Endothelial cell of umbilical vein (primary cell): ENCODE results near the gene CTIF. TPM values are rescaled to one million over a fixed set of nuclear protein-coding genes. Genes with fewer than 3 reads are reported as not detected.

Source experiments
- BruUV-seq: library from RNA; stranded (reverse); fragments of 400-500 nt; replicated peaks from 2 replicates; lab custom pipeline; 2021; lab: Mats Ljungman, UMichigan
- CTCF ChIA-PET: fragments of 300-600, 350-600 bp; sonication (Branson Sonifier 250); formaldehyde crosslinking; loops from one replicate; lab custom pipeline; 2021; ENCODE audit warnings: antibody characterized with exemption, inconsistent platforms; lab: Charles Lee
- POLR2A ChIA-PET: fragments of 300-600, 350-600 bp; sonication (Branson Sonifier 250); formaldehyde crosslinking; loops from one replicate; lab custom pipeline; 2021; ENCODE audit warnings: antibody characterized with exemption, inconsistent platforms; lab: Charles Lee
- DNase-seq: peaks from one replicate; pipeline ENCODE4 v3.0.0-alpha.2; 2011; ENCODE audit warnings: low read depth, low spot score
- FAIRE-seq: peaks from 2 replicates; lab custom pipeline; 2011; peaks lifted over from hg19 to GRCh38; lab: Jason Lieb, UNC
- H2AFZ ChIP-seq: 2 replicates; pipeline ENCODE4 v1.6.0; 2012; ENCODE audit warnings: low read depth, low read length, control low read depth, inconsistent platforms
- H3K27ac ChIP-seq: 2 replicates; pipeline ENCODE4 v1.5.1; 2011; ENCODE audit warnings: low read depth, mild to moderate bottlenecking, control low read depth, low read length, moderate library complexity; ENCODE audit not compliant: insufficient read depth
- H3K27me3 ChIP-seq, 2 experiments: 2 replicates each; pipeline versions ENCODE4 v1.6.0 to v1.6.1; 2011; ENCODE audit warnings: low read length in 2 of 2, mixed read lengths in 1 of 2; ENCODE audit not compliant: control insufficient read depth in 2 of 2, insufficient read depth in 2 of 2
- H3K36me3 ChIP-seq, 2 experiments: 2 replicates in 1 of 2; 3 replicates in 1 of 2; pipeline ENCODE4 v1.5.1; 2011; ENCODE audit warnings: low read length in 2 of 2, mild to moderate bottlenecking in 1 of 2, moderate library complexity in 1 of 2; ENCODE audit not compliant: control insufficient read depth in 2 of 2, insufficient read depth in 2 of 2; ENCODE audit errors: extremely low read depth in 1 of 2
- H3K4me1 ChIP-seq: 3 replicates; pipeline ENCODE4 v1.5.1; 2011; ENCODE audit warnings: mild to moderate bottlenecking, low read length; ENCODE audit not compliant: control insufficient read depth, insufficient read depth; ENCODE audit errors: extremely low read depth
- H3K4me2 ChIP-seq: 2 replicates; pipeline ENCODE4 v1.6.1; 2011; ENCODE audit warnings: low read length, control low read depth, mixed read lengths; ENCODE audit not compliant: insufficient read depth
- H3K4me3 ChIP-seq, 3 experiments: fragments of 200-600 bp in 1 of 3; sonication (generic), shearing (Covaris generic) in 1 of 3; replicated peaks in 1 of 3; 2 replicates each; pipeline ENCODE4 v1.5.1; 2011 to 2016; ENCODE audit warnings: control low read depth in 3 of 3, low read length in 3 of 3, mild to moderate bottlenecking in 2 of 3, inconsistent platforms in 1 of 3, low read depth in 1 of 3, moderate library complexity in 1 of 3; ENCODE audit not compliant: insufficient read depth in 1 of 3
- H3K79me2 ChIP-seq: 2 replicates; pipeline ENCODE4 v1.6.0; 2012; ENCODE audit warnings: low read length, inconsistent platforms; ENCODE audit not compliant: control insufficient read depth, insufficient read depth
- H3K9ac ChIP-seq: replicated peaks from 2 replicates; pipeline ENCODE3; 2011; ENCODE audit warnings: low read length, control low read depth; ENCODE audit not compliant: insufficient read depth; ENCODE audit errors: extremely low read depth
- H3K9me1 ChIP-seq: replicated peaks from 3 replicates; pipeline ENCODE4 v1.6.0; 2011; ENCODE audit warnings: mild to moderate bottlenecking, low read length; ENCODE audit not compliant: control insufficient read depth, insufficient read depth; ENCODE audit errors: extremely low read depth
- H3K9me3 ChIP-seq: replicated peaks from 2 replicates; pipeline ENCODE4 v1.5.1; 2012; ENCODE audit warnings: low read length, inconsistent platforms; ENCODE audit not compliant: control insufficient read depth, insufficient read depth
- H4K20me1 ChIP-seq: replicated peaks from 2 replicates; pipeline ENCODE3; 2011; ENCODE audit warnings: mild to moderate bottlenecking, low read length; ENCODE audit not compliant: control insufficient read depth, insufficient read depth; ENCODE audit errors: extremely low read depth
- CTCF ChIP-seq, 2 donors: IDR thresholded peaks; 1 replicate in 1 of 2; 2 replicates in 1 of 2; pipeline ENCODE4 v1.5.1; 2011; ENCODE audit warnings: low read length in 2 of 2, mild to moderate bottlenecking in 2 of 2, moderate library complexity in 2 of 2, control low read depth in 1 of 2, inconsistent platforms in 1 of 2, low read depth in 1 of 2; ENCODE audit not compliant: insufficient read depth in 1 of 2; ENCODE audit errors: extremely low read depth in 1 of 2
- EZH2 ChIP-seq: IDR thresholded peaks from 2 replicates; pipeline ENCODE4 v1.6.1; 2012; ENCODE audit warnings: borderline replicate concordance, low read depth, mild to moderate bottlenecking, moderate library complexity, low read length, inconsistent platforms; ENCODE audit not compliant: severe bottlenecking
- FOS ChIP-seq: IDR thresholded peaks from 2 replicates; pipeline ENCODE4 v1.6.1; 2011; ENCODE audit warnings: mild to moderate bottlenecking, low read length, moderate library complexity, borderline replicate concordance; ENCODE audit not compliant: insufficient read depth
- GATA2 ChIP-seq: IDR thresholded peaks from 2 replicates; pipeline ENCODE4 v1.7.0; 2011; ENCODE audit warnings: low read depth, mild to moderate bottlenecking, moderate library complexity, mixed read lengths, low read length; ENCODE audit not compliant: insufficient read length, insufficient read depth
- JUN ChIP-seq: IDR thresholded peaks from 2 replicates; pipeline ENCODE4 v1.6.1; 2011; ENCODE audit warnings: borderline replicate concordance, low read depth; ENCODE audit not compliant: insufficient read length, insufficient read depth
- MYC ChIP-seq: IDR thresholded peaks from one replicate; pipeline ENCODE4 v1.6.1; 2011; ENCODE audit warnings: mild to moderate bottlenecking, low read depth, low read length
- POLR2A ChIP-seq: IDR thresholded peaks from 2 replicates; pipeline ENCODE4 v1.6.1; 2012; ENCODE audit warnings: low read depth, mild to moderate bottlenecking, control low read depth, low read length
- POLR2AphosphoS5 ChIP-seq: IDR thresholded peaks from 2 replicates; pipeline ENCODE4 v1.6.1; 2012; ENCODE audit warnings: low read depth, mild to moderate bottlenecking, control low read depth, low read length, moderate library complexity; ENCODE audit not compliant: insufficient read depth
- dilution Hi-C: fragments of 300-500 bp; cut with MboI; formaldehyde crosslinking; loops from one replicate; pipeline ENCODE4 v1.15.0; 2019; ENCODE audit warnings: low sequenced_read_pairs; ENCODE audit not compliant: extremely low pct_ligation_motif_present
- intact Hi-C: fragments of 100-400 bp; cut with micrococcal nuclease; formaldehyde crosslinking; loops from one replicate; pipeline ENCODE4 v1.10.0; 2022
- polyA plus RNA-seq, 4 experiments: library from polyadenylated mRNA; depleted of rRNA in 3 of 4; stranded (reverse) in 3 of 4; unstranded in 1 of 4; fragments of >200 nt; gene quantifications; 2 replicates each; pipeline versions ENCODE4 v1.2.1 to v1.2.3, GENCODE V29; 2011 to 2012; ENCODE audit warnings: missing spikeins in 1 of 4
- total RNA-seq: library from RNA; stranded (reverse); gene quantifications from 2 replicates; pipeline ENCODE4 v1.2.3, GENCODE V29; 2021
- TF ChIP-seq, protein P1 (sequence below): IDR thresholded peaks from 2 replicates; pipeline ENCODE4 v1.6.1; 2011; ENCODE audit not compliant: insufficient read depth, insufficient read length

Gene CTIF
- total and polyA plus RNA-seq, 2 donors (not counting 3 experiments of a cell fraction or from before 2014, with no cell fraction given), result 20.9 to 57.7 TPM

GRCh38 chr18:48543228-48543627 is 4.4 kb downstream of the CTIF start:
- no peak overlapping the region for H3K4me2 ChIP-seq

GRCh38 chr18:48544116-48544515 is 5.3 kb downstream of the CTIF start:
- Histone ChIP-seq H3K4me1 (peaks cover 33% of the 10 kb centered on the region), H3K9ac (no peak overlapping the region), H3K27ac (no peak overlapping the region), H3K36me3 (no peaks in the 10 kb centered on the region), H3K4me2 (no peak overlapping the region), H3K9me1 (no peaks in the 10 kb centered on the region), H2AFZ (no peak overlapping the region), H3K27me3 (no peaks in the 10 kb centered on the region), H3K9me3 (no peaks in the 10 kb centered on the region), H3K4me3 (no peak overlapping the region), H3K79me2 (peaks cover 47% of the 10 kb centered on the region), H4K20me1 (no peaks in the 10 kb centered on the region)
- peak; percentile 60 for FAIRE-seq
- BruUV-seq, result no TSS peak
- intact Hi-C loops, result loop anchor here (5.0 to 10.0 kb wide), 3 partner anchors 403 to 921 kb away; partner anchors contain the start of genes DYM and SMAD2
- ChIA-PET POLR2A (no interaction called here), CTCF (interaction anchor here (1.1 to 1.5 kb wide), 2 partner anchors 21 to 47 kb away, joined by 3 read pairs; no protein-coding TSS in a partner anchor)
- dilution Hi-C loops, result no loop called here
- no peak for DNase-seq
- TF ChIP-seq MYC, result no peak
- TF ChIP-seq GATA2, result no peak
- no peak for TF ChIP-seq POLR2AphosphoS5
- no peak for TF ChIP-seq FOS
- TF ChIP-seq CTCF (IDR thresholded peaks at IDR 0.05; ENCODE audit: extremely low read depth in 1 of 2, insufficient read depth in 1 of 2, low read depth in 1 of 2, low read length in 2 of 2), result no peak
- TF ChIP-seq POLR2A, result no peak
- TF ChIP-seq JUN, result no peak
- TF ChIP-seq EZH2, result no peak
- TF ChIP-seq, protein P1, sequence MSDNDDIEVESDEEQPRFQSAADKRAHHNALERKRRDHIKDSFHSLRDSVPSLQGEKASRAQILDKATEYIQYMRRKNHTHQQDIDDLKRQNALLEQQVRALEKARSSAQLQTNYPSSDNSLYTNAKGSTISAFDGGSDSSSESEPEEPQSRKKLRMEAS, result no peak

More at GRCh38 chr18:48543228-48543627, 4.4 kb downstream of the CTIF start:
- Histone ChIP-seq H3K4me1 (peaks cover 32% of the 10 kb centered on the region), H3K79me2 (peaks cover 45% of the 10 kb centered on the region), H2AFZ (no peak overlapping the region), H3K4me3 (no peak overlapping the region), H3K9me3 (no peaks in the 10 kb centered on the region), H3K36me3 (no peaks in the 10 kb centered on the region), H3K9ac (no peak overlapping the region), H4K20me1 (no peaks in the 10 kb centered on the region), H3K27ac (no peak overlapping the region), H3K27me3 (no peaks in the 10 kb centered on the region), H3K9me1 (no peaks in the 10 kb centered on the region)
- ChIA-PET POLR2A (no interaction called here), CTCF (interaction anchor here (1.1 to 1.5 kb wide), 2 partner anchors 22 to 47 kb away, joined by 3 read pairs; no protein-coding TSS in a partner anchor)
- BruUV-seq, result no TSS peak
- FAIRE-seq (no peak), DNase-seq (no peak)
- intact Hi-C loops, result loop anchor here (5.0 to 10.0 kb wide), 3 partner anchors 404 to 922 kb away; partner anchors contain the start of genes DYM and SMAD2
- dilution Hi-C loops, result no loop called here
- no peak for TF ChIP-seq GATA2
- TF ChIP-seq JUN, result no peak
- TF ChIP-seq FOS, result no peak
- no peak for TF ChIP-seq POLR2A
- no peak for TF ChIP-seq EZH2
